ENCODE measurements around the gene NFIA.

NFIA gene

GRCh38 chr1:61131248-61131647 lies 48.9 kb downstream of the NFIA start:
- CTCF ChIA-PET = interaction anchor here (1.7 kb wide), 1 partner anchor 88 kb away, joined by 4 read pairs; no protein-coding TSS in a partner anchor
- Mint-ChIP-seq H3K4me3 (no peak overlapping the region), H3K9me3 (no peaks in the 10 kb centered on the region), H3K27me3 (peaks cover 11% of the 10 kb centered on the region), H3K36me3 (no peaks in the 10 kb centered on the region), H3K4me1 (peaks cover 6% of the 10 kb centered on the region), H3K27ac (no peak overlapping the region)
- DNase-seq = no peak

- H3K27ac Mint-ChIP-seq = no peak overlapping the region
- H3K36me3 Mint-ChIP-seq = no peaks in the 10 kb centered on the region
- no peak for DNase-seq
- no peaks in the 10 kb centered on the region for H3K9me3 Mint-ChIP-seq
- CTCF ChIA-PET = interaction anchor here (1.7 kb wide), 1 partner anchor 89 kb away, joined by 4 read pairs; no protein-coding TSS in a partner anchor
- H3K4me3 Mint-ChIP-seq = no peak overlapping the region
- peaks cover 11% of the 10 kb centered on the region for H3K27me3 Mint-ChIP-seq
- peaks cover 6% of the 10 kb centered on the region for H3K4me1 Mint-ChIP-seq
Measured at GRCh38 chr1:61131716-61132115, 49.4 kb downstream of the NFIA start.

GRCh38 chr1:61132176-61132638 lies 49.8 kb downstream of the NFIA start:
- Mint-ChIP-seq H3K9me3 (no peaks in the 10 kb centered on the region), H3K4me3 (no peak overlapping the region), H3K36me3 (no peaks in the 10 kb centered on the region), H3K27me3 (peaks cover 11% of the 10 kb centered on the region), H3K4me1 (peaks cover 6% of the 10 kb centered on the region), H3K27ac (no peak overlapping the region)
- CTCF ChIA-PET = no interaction called here
- no peak for DNase-seq

GRCh38 chr1:61132645-61133334 lies 50.4 kb downstream of the NFIA start:
- no peaks in the 10 kb centered on the region for H3K9me3 Mint-ChIP-seq
- peaks cover 11% of the 10 kb centered on the region for H3K27me3 Mint-ChIP-seq
- H3K4me1 Mint-ChIP-seq = peaks cover 6% of the 10 kb centered on the region
- DNase-seq = no peak
- H3K36me3 Mint-ChIP-seq = no peaks in the 10 kb centered on the region
- no peak overlapping the region for H3K27ac Mint-ChIP-seq
- no peak overlapping the region for H3K4me3 Mint-ChIP-seq
- CTCF ChIA-PET = no interaction called here

- Mint-ChIP-seq H3K36me3 (no peaks in the 10 kb centered on the region), H3K4me1 (peaks cover 6% of the 10 kb centered on the region), H3K9me3 (no peaks in the 10 kb centered on the region), H3K4me3 (no peak overlapping the region), H3K27me3 (peaks cover 11% of the 10 kb centered on the region), H3K27ac (no peak overlapping the region)
- CTCF ChIA-PET = no interaction called here
- DNase-seq = no peak
Measured at GRCh38 chr1:61133335-61134019, 51.1 kb downstream of the NFIA start.

DNA sequence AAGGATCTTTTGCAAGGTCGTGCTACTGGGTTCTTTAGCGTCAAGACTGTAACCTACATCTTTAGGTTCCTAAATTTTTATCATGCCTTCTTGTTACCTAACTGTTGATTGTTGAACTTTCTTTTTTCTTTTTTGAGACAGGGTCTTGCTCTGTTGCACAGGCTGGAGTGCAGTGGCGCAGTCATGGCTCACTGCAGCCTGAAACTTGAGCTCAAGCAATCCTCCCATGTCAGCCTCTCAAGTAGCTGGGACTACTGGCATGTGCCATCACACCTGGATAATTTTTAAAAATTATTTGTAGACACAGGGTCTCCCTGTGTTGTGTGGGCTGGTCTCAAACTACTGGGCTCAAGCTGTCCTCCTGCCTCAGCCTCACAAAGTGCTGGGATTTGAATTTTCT lies 52.9 kb downstream of the NFIA start:
- CTCF ChIA-PET = no interaction called here
- Mint-ChIP-seq H3K4me1 (peaks cover 6% of the 10 kb centered on the region), H3K9me3 (no peaks in the 10 kb centered on the region), H3K27ac (no peak overlapping the region), H3K4me3 (no peak overlapping the region), H3K27me3 (peaks cover 11% of the 10 kb centered on the region), H3K36me3 (no peaks in the 10 kb centered on the region)
- no peak for DNase-seq

DNA sequence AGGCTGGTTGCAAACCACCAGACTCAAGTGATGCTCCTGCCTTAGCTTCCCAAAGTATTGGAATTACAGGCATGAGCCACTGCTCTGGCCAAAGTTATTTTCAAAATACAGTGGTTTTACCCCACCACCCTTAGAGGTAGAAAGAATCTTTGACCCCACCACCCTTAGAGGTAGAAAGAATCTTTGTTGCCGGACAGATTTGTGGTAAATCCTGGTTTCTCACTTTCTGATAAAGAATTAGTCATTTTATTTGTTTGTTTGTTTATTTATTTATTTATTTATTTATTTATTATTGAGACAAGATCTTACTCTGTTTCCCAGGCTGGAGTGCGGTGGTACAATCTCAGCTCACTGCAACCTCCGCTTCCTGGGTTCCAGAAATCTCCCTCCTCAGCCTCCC lies 55.9 kb downstream of the NFIA start:
- no peak overlapping the region for H3K4me3 Mint-ChIP-seq
- CTCF ChIA-PET = no interaction called here
- no peaks in the 10 kb centered on the region for H3K36me3 Mint-ChIP-seq
- no peaks in the 10 kb centered on the region for H3K4me1 Mint-ChIP-seq
- H3K9me3 Mint-ChIP-seq = no peaks in the 10 kb centered on the region
- no peak overlapping the region for H3K27ac Mint-ChIP-seq
- no peaks in the 10 kb centered on the region for H3K27me3 Mint-ChIP-seq
- no peak for DNase-seq

DNA sequence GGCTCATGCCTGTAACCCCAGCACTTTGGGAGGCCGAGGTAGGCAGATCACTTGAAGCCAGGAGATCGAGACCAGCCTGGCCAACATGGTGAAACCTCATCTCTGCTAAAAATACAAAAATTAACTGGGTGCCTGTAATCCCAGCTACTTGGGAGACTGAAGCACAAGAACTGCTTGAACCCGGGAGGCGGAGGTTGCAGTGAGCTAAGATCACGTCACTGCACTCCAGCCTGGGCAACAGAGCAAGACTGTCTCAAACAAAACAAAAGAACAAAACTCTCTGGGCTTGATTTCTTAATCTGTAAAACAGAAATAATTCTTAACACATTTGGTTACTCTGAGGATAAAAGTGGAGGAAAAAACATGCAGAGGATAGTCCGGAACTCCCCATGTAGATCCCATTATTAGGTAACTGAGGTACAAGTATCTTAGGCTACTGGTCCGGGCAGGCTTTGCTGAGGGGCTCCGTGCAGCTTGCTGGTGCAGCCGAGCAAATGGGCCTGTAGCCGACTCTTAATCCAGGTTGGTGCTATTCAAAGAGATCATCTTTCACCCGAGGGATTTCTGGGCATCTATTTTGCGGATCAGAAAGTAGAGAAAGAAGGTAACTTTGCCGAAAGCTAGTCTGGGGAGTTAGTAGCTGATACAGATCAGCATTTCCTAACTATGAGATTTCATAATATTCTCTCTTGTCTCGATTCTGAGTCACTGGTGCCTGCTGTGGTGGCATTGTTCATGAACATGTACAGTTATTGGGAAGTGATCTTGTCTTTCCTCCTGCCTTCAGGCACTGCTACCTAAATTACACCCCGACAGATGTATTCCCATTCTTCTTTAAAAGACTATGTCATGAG lies 56.8 kb downstream of the NFIA start:
- no peaks in the 10 kb centered on the region for H3K9me3 Mint-ChIP-seq
- H3K27me3 Mint-ChIP-seq = no peaks in the 10 kb centered on the region
- no peak overlapping the region for H3K4me3 Mint-ChIP-seq
- no peak for DNase-seq
- CTCF ChIA-PET = no interaction called here
- no peak overlapping the region for H3K27ac Mint-ChIP-seq
- H3K4me1 Mint-ChIP-seq = no peaks in the 10 kb centered on the region
- no peaks in the 10 kb centered on the region for H3K36me3 Mint-ChIP-seq

- no peak for DNase-seq
- H3K4me3 Mint-ChIP-seq = no peak overlapping the region
- H3K27ac Mint-ChIP-seq = no peak overlapping the region
- H3K4me1 Mint-ChIP-seq = no peaks in the 10 kb centered on the region
- CTCF ChIA-PET = no interaction called here
- H3K36me3 Mint-ChIP-seq = no peaks in the 10 kb centered on the region
- no peaks in the 10 kb centered on the region for H3K9me3 Mint-ChIP-seq
- H3K27me3 Mint-ChIP-seq = no peaks in the 10 kb centered on the region
Measured at GRCh38 chr1:61139775-61140549, 57.6 kb downstream of the NFIA start.

GRCh38 chr1:61140778-61141177 lies 58.4 kb downstream of the NFIA start:
- Mint-ChIP-seq H3K9me3 (no peaks in the 10 kb centered on the region), H3K4me1 (no peaks in the 10 kb centered on the region), H3K27me3 (no peaks in the 10 kb centered on the region), H3K27ac (no peak overlapping the region), H3K4me3 (no peak overlapping the region), H3K36me3 (no peaks in the 10 kb centered on the region)
- CTCF ChIA-PET = no interaction called here
- no peak for DNase-seq

- no peak for DNase-seq
- Mint-ChIP-seq H3K36me3 (no peaks in the 10 kb centered on the region), H3K9me3 (no peaks in the 10 kb centered on the region), H3K4me1 (no peaks in the 10 kb centered on the region), H3K4me3 (no peak overlapping the region), H3K27me3 (no peaks in the 10 kb centered on the region), H3K27ac (no peak overlapping the region)
- CTCF ChIA-PET = no interaction called here
Measured at GRCh38 chr1:61141288-61142042, 59.1 kb downstream of the NFIA start.

- H3K9me3 Mint-ChIP-seq = no peaks in the 10 kb centered on the region
- DNase-seq = no peak
- H3K36me3 Mint-ChIP-seq = no peaks in the 10 kb centered on the region
- H3K27me3 Mint-ChIP-seq = no peaks in the 10 kb centered on the region
- H3K27ac Mint-ChIP-seq = no peak overlapping the region
- H3K4me1 Mint-ChIP-seq = no peaks in the 10 kb centered on the region
- no peak overlapping the region for H3K4me3 Mint-ChIP-seq
- CTCF ChIA-PET = no interaction called here
Measured at GRCh38 chr1:61142043-61142440, 59.7 kb downstream of the NFIA start.

GRCh38 chr1:61142726-61143500 lies 60.6 kb downstream of the NFIA start:
- H3K4me1 Mint-ChIP-seq = no peaks in the 10 kb centered on the region
- no peaks in the 10 kb centered on the region for H3K27me3 Mint-ChIP-seq
- H3K27ac Mint-ChIP-seq = no peak overlapping the region
- H3K4me3 Mint-ChIP-seq = no peak overlapping the region
- no peaks in the 10 kb centered on the region for H3K36me3 Mint-ChIP-seq
- H3K9me3 Mint-ChIP-seq = no peaks in the 10 kb centered on the region
- CTCF ChIA-PET = no interaction called here
- no peak for DNase-seq

All from activated naive CD4-positive, alpha-beta T cell treated with anti-CD3 and anti-CD28 coated beads, Interleukin-2, amount 10 ng/mL, durations not matched to agents 7 days and 5 days (primary cell).